Body of pancreas (tissue), 4 donors: Measurements from ENCODE around the gene TEKTIP1.

ENCODE experiments used
- CTCF ChIP-seq, 7 experiments: fragments of 450-650 bp in 4 of 7; fragments of 200-600 bp in 3 of 7; sonication (generic) in 3 of 7; IDR thresholded peaks; one replicate each; pipeline ENCODE4 v1.5.1; 2016 to 2019; ENCODE audit warnings: antibody characterized with exemption in 7 of 7
- POLR2A ChIP-seq, 3 donors: fragments of 450-650 bp; IDR thresholded peaks; one replicate each; pipeline ENCODE4 v1.6.1; 2016; ENCODE audit warnings: antibody characterized with exemption in 3 of 3, mild to moderate bottlenecking in 2 of 3

DNA sequence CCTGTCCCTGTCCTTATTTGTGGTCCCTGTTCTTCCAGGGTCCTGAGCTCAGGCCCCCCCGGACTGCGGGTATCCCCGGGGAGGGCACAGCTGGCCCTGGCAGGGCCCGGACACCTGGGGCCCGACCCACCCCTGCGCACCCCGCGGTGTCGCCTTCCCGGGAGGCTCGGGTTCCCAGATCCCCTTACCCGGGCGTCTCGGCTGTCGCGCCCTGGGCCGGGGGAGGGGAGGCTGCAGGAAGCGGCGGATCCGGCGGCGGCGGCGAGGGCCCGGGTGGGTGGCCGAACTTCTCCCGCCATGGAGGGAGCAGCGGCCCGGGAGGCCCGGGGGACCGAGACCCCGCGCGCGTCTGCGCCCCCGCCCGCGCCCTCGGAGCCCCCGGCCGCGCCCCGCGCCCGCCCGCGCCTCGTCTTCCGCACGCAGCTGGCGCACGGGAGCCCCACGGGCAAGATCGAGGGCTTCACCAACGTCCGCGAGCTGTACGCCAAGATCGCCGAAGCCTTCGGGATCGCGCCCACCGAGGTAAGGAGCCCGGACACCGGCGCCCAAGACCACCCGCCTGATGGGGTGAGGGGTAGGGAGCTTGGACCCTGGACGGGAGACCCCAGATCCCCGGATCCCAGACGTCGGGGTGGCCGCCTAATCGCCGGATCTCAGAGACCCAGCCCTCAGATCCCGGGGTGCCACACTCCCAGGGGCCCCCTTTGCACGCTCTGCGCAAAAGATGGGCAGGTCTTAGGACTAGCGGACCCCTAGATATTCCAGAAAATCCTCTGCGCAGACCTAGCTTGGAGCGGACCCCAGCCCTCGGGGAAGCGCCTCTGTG, 46.5 kb downstream of the TEKTIP1 start, which contains the start of gene GIPC3:
- TF ChIP-seq CTCF (IDR thresholded peaks at IDR 0.05), result no peak
- no peak for TF ChIP-seq POLR2A (IDR thresholded peaks at IDR 0.05)
